HG03439 (cell line): ENCODE results near the gene TNFRSF4.

Experiments
- ATAC-seq: cut with Tn5 transposase; IDR thresholded peaks from one replicate; pipeline ENCODE4 v1.9.1; 2021; ENCODE audit warnings: mild to moderate bottlenecking, moderate library complexity; ENCODE audit not compliant: unreplicated experiment

The TNFRSF4 gene

GRCh38 chr1:1245817-1246576, 32.0 kb upstream of the TNFRSF4 start:
- no peak for ATAC-seq

- ATAC-seq: no peak
Measured at GRCh38 chr1:1245178-1245816, 31.3 kb upstream of the TNFRSF4 start.

GRCh38 chr1:1244192-1244811, 30.3 kb upstream of the TNFRSF4 start:
- ATAC-seq: no peak

GRCh38 chr1:1243807-1244191, 29.8 kb upstream of the TNFRSF4 start:
- ATAC-seq: no peak

GRCh38 chr1:1243266-1243660, 29.3 kb upstream of the TNFRSF4 start:
- ATAC-seq: no peak

- no peak for ATAC-seq
Measured at GRCh38 chr1:1242461-1243265, 28.7 kb upstream of the TNFRSF4 start.

- ATAC-seq: no peak
Measured at GRCh38 chr1:1241588-1242219, 27.8 kb upstream of the TNFRSF4 start.

- no peak for ATAC-seq
Measured at GRCh38 chr1:1240822-1241587, 27.1 kb upstream of the TNFRSF4 start.

GRCh38 chr1:1240348-1240732, 26.4 kb upstream of the TNFRSF4 start:
- no peak for ATAC-seq

- ATAC-seq: no peak
Measured at GRCh38 chr1:1239614-1240347, 25.8 kb upstream of the TNFRSF4 start.

- ATAC-seq: no peak
Measured at GRCh38 chr1:1239227-1239613, 25.3 kb upstream of the TNFRSF4 start.

GRCh38 chr1:1238702-1239178, 24.8 kb upstream of the TNFRSF4 start:
- ATAC-seq: no peak

- ATAC-seq: no peak
Measured at GRCh38 chr1:1237874-1238701, 24.1 kb upstream of the TNFRSF4 start.

GRCh38 chr1:1236945-1237873, 23.3 kb upstream of the TNFRSF4 start:
- ATAC-seq: no peak

- no peak for ATAC-seq
Measured at GRCh38 chr1:1236176-1236763, 22.3 kb upstream of the TNFRSF4 start.

- no peak for ATAC-seq
Measured at GRCh38 chr1:1235016-1235744, 21.2 kb upstream of the TNFRSF4 start.
